A549 (cell line): ENCODE measurements around the gene TRERF1. TPM values are rescaled to one million over a fixed set of nuclear protein-coding genes. Genes with fewer than 3 reads are reported as not detected.
"Not testable (repeated sequence)": the region's sequence is repeated elsewhere in the genome, so short reads cannot be mapped to it uniquely, and the experiment has no call there.

Source experiments
- ATAC-seq, 2 experiments: fragments of 200-7000 bp in 1 of 2; fragments of >200 bp in 1 of 2; cut with Nextera tagmentation in 1 of 2; cut with Tn5 transposase in 1 of 2; 3 replicates each; pipeline versions ENCODE4 v1.8.0 to v1.9.1; 2018 to 2020; ENCODE audit warnings: mild to moderate bottlenecking in 1 of 2, moderate library complexity in 1 of 2
- CTCF ChIA-PET: fragments of 300-600 bp; sonication (Branson Sonifier 250); formaldehyde crosslinking; extraction: SDS; loops from one replicate; lab custom pipeline; 2021; ENCODE audit warnings: antibody characterized with exemption, inconsistent platforms; lab: Yijun Ruan, JAX
- POLR2A ChIA-PET: fragments of 350-600 bp; formaldehyde crosslinking; extraction: SDS; loops from one replicate; lab custom pipeline; 2021; ENCODE audit warnings: antibody characterized with exemption, inconsistent platforms; lab: Yijun Ruan, JAX
- DNase-seq, 2 experiments: peaks; one replicate each; pipeline versions ENCODE4 v3.0.0 to v3.0.0-alpha.2; 2011 to 2016; ENCODE audit warnings: low read depth in 1 of 2, low spot score in 1 of 2
- FAIRE-seq: peaks from 2 replicates; lab custom pipeline; 2011; peaks lifted over from hg19 to GRCh38; lab: Jason Lieb, UNC
- H3K27ac ChIP-seq, 2 experiments: fragments of >200 bp; sonication (Bioruptor Twin); formaldehyde crosslinking; 3 replicates each; pipeline ENCODE4 v1.5.1; 2016 to 2017
- H3K4me1 ChIP-seq: fragments of >200 bp; sonication (Bioruptor Twin); formaldehyde crosslinking; 3 replicates; pipeline ENCODE4 v1.6.1; 2016
- H3K4me2 ChIP-seq: fragments of >200 bp; sonication (Bioruptor Twin); formaldehyde crosslinking; 3 replicates; pipeline ENCODE4 v1.6.1; 2016
- H3K4me3 ChIP-seq: fragments of >200 bp; sonication (Bioruptor Twin); formaldehyde crosslinking; 3 replicates; pipeline ENCODE4 v1.5.1; 2016
- H3K9me3 ChIP-seq: fragments of >200 bp; sonication (Bioruptor Twin); formaldehyde crosslinking; 3 replicates; pipeline ENCODE4 v1.6.1; 2016
- BCL3 ChIP-seq: fragments of >200 bp; sonication (Bioruptor Twin); formaldehyde crosslinking; IDR thresholded peaks from 3 replicates; pipeline ENCODE4 v1.6.1; 2016
- CBX2 ChIP-seq: fragments of 200-600 bp; sonication (generic); IDR thresholded peaks from 2 replicates; pipeline ENCODE4 v1.6.1; 2016; ENCODE audit warnings: low read depth, mild to moderate bottlenecking, borderline replicate concordance
- CHD4 ChIP-seq: fragments of 200-600 bp; sonication (generic); IDR thresholded peaks from 2 replicates; pipeline ENCODE4 v1.6.1; 2016; ENCODE audit warnings: antibody characterized with exemption, mild to moderate bottlenecking, borderline replicate concordance
- CTCF ChIP-seq: fragments of >200 bp; sonication (Bioruptor Twin); formaldehyde crosslinking; IDR thresholded peaks from 3 replicates; pipeline ENCODE4 v1.5.1; 2016
- ELK1 ChIP-seq: fragments of 150-350 bp; IDR thresholded peaks from 2 replicates; pipeline ENCODE4 v1.6.1; 2014; ENCODE audit warnings: low read depth, mild to moderate bottlenecking, low read length
- ESRRA ChIP-seq: fragments of 150-350 bp; IDR thresholded peaks from 2 replicates; pipeline ENCODE4 v1.6.1; 2014; ENCODE audit warnings: mild to moderate bottlenecking, low read length, borderline replicate concordance
- FOSB ChIP-seq: fragments of 250-450 bp; sonication (Bioruptor Pico); IDR thresholded peaks from 2 replicates; pipeline ENCODE4 v1.5.0; 2020; ENCODE audit warnings: mild to moderate bottlenecking, moderate library complexity
- FOSL2 ChIP-seq, 2 experiments: fragments of 450-650 bp in 1 of 2; fragments of >200 bp in 1 of 2; sonication (Bioruptor Twin) in 1 of 2; formaldehyde crosslinking; IDR thresholded peaks; 2 replicates each; pipeline versions ENCODE4 v1.5.0 to v1.6.1; 2016 to 2020; ENCODE audit warnings: mild to moderate bottlenecking in 1 of 2, moderate library complexity in 1 of 2
- FOXS1 ChIP-seq: fragments of 250-450 bp; sonication (Bioruptor Pico); IDR thresholded peaks from 2 replicates; pipeline ENCODE4 v1.5.0; 2020; ENCODE audit warnings: mild to moderate bottlenecking, moderate library complexity
- HEYL ChIP-seq: fragments of 250-450 bp; sonication (Bioruptor Pico); IDR thresholded peaks from 2 replicates; pipeline ENCODE4 v1.8.0; 2021; ENCODE audit warnings: mild to moderate bottlenecking, moderate library complexity
- HOXB5 ChIP-seq: fragments of 250-450 bp; sonication (Bioruptor Pico); IDR thresholded peaks from 2 replicates; pipeline ENCODE4 v1.5.0; 2020; ENCODE audit warnings: mild to moderate bottlenecking, moderate library complexity
- JUN ChIP-seq, 2 experiments: fragments of >200 bp; sonication (Bioruptor Twin); formaldehyde crosslinking; IDR thresholded peaks; 2 replicates in 1 of 2; 3 replicates in 1 of 2; pipeline ENCODE4 v1.6.1; 2016 to 2017
- KDM1A ChIP-seq: fragments of 200-600 bp; sonication (generic); IDR thresholded peaks from 2 replicates; pipeline ENCODE4 v1.6.1; 2016; ENCODE audit warnings: low read depth, mild to moderate bottlenecking
- MAFK ChIP-seq: fragments of 450-650 bp; IDR thresholded peaks from 2 replicates; pipeline ENCODE4 v1.6.1; 2014; ENCODE audit not compliant: partially characterized antibody
- MYC ChIP-seq: IDR thresholded peaks from 2 replicates; pipeline ENCODE4 v1.6.1; 2012; ENCODE audit warnings: mild to moderate bottlenecking, inconsistent platforms, low read length, improper control_type of control experiment, borderline replicate concordance
- NPAS2 ChIP-seq: fragments of 250-450 bp; sonication (Bioruptor Pico); IDR thresholded peaks from 2 replicates; pipeline ENCODE4 v1.8.0; 2022; ENCODE audit warnings: mild to moderate bottlenecking, moderate library complexity, borderline replicate concordance
- NR3C1 ChIP-seq: fragments of >200 bp; sonication (Bioruptor Twin); formaldehyde crosslinking; IDR thresholded peaks from 3 replicates; pipeline ENCODE4 v1.6.1; 2017
- PBX3 ChIP-seq: IDR thresholded peaks from 2 replicates; pipeline ENCODE4 v1.6.1; 2012
- POLR2AphosphoS2 ChIP-seq: conservative IDR thresholded peaks from 2 replicates; pipeline ENCODE4 v1.6.1; 2012; ENCODE audit warnings: low read length, improper control_type of control experiment, inconsistent platforms
- RAD21 ChIP-seq, 2 experiments: fragments of >200 bp in 1 of 2; sonication (Bioruptor Twin) in 1 of 2; formaldehyde crosslinking in 1 of 2; IDR thresholded peaks in 1 of 2; conservative IDR thresholded peaks in 1 of 2; 2 replicates in 1 of 2; 3 replicates in 1 of 2; pipeline ENCODE4 v1.6.1; 2012 to 2018; ENCODE audit warnings: inconsistent platforms in 1 of 2
- RFX5 ChIP-seq: fragments of 450-650 bp; IDR thresholded peaks from 2 replicates; pipeline ENCODE4 v1.7.1; 2014; ENCODE audit warnings: antibody characterized with exemption, mild to moderate bottlenecking, moderate library complexity
- RNF2 ChIP-seq: fragments of 200-600 bp; sonication (generic); IDR thresholded peaks from 2 replicates; pipeline ENCODE4 v1.6.1; 2016; ENCODE audit warnings: low read depth, mild to moderate bottlenecking, antibody characterized with exemption, moderate library complexity, borderline replicate concordance
- SREBF2 ChIP-seq: fragments of 450-650 bp; IDR thresholded peaks from 2 replicates; pipeline ENCODE4 v1.6.1; 2014; ENCODE audit warnings: mild to moderate bottlenecking, moderate library complexity
- USF2 ChIP-seq: fragments of 450-650 bp; IDR thresholded peaks from 2 replicates; pipeline ENCODE4 v1.6.1; 2014; ENCODE audit warnings: antibody characterized with exemption
- ZFP36 ChIP-seq: fragments of 450-650 bp; IDR thresholded peaks from 2 replicates; pipeline ENCODE4 v1.6.1; 2014; ENCODE audit warnings: borderline replicate concordance; ENCODE audit not compliant: partially characterized antibody
- WGBS: methylation state at CpG from one replicate; pipeline ENCODE4 v1.1.6; 2017; ENCODE audit errors: missing lambda C conversion rate; 5-methylcytosine and 5-hydroxymethylcytosine counted together
- polyA plus RNA-seq, 4 experiments: library from polyadenylated mRNA; depleted of rRNA in 3 of 4; stranded (reverse); fragments of >200 nt; fragmentation: RNase III in 1 of 4; extraction: RNeasy Plus Mini Kit Qiagen cat#74134 plus additional on column Dnase treatment in 1 of 4; gene quantifications; 2 replicates in 3 of 4; 3 replicates in 1 of 4; pipeline ENCODE4 v1.2.3, GENCODE V29; 2011 to 2017

The TRERF1 gene
- polyA plus RNA-seq, 2 of the 4 experiments (the other 2 are of a cell fraction): 2.4 to 3.5 TPM

- no peak for TF ChIP-seq FOXS1 (CRISPR knock-in tag)
- no peak for TF ChIP-seq CBX2
- TF ChIP-seq BCL3: no peak
- TF ChIP-seq HOXB5 (CRISPR knock-in tag): no peak
- TF ChIP-seq JUN (IDR thresholded peaks at IDR 0.05): no peak
- TF ChIP-seq RNF2: no peak
- no peak for TF ChIP-seq ELK1
- TF ChIP-seq RAD21 (conservative IDR thresholded peaks at IDR 0.05 in 1 of 2, IDR thresholded peaks at IDR 0.05 in 1 of 2): no peak
- TF ChIP-seq SREBF2: no peak
- no peak for TF ChIP-seq KDM1A
- TF ChIP-seq MAFK: no peak
- Histone ChIP-seq H3K9me3 (no peaks in the 10 kb centered on the region), H3K4me2 (no peak overlapping the region), H3K4me3 (no peak overlapping the region), H3K27ac (no peak overlapping the region), H3K4me1 (peaks cover 5% of the 10 kb centered on the region; the same call in 2 of the 3 replicates)
- ATAC-seq (no peak), DNase-seq (no peak), FAIRE-seq (no peak)
- WGBS: 78% methylated on average over 4 of the region's 4 CpGs
- CTCF ChIA-PET: interaction anchor here (0.8 to 1.1 kb wide), 2 partner anchors 14 to 17 kb away, joined by 3 read pairs; no protein-coding TSS in a partner anchor
- POLR2A ChIA-PET: no interaction called here
Measured at GRCh38 chr6:42331019-42331418, 120.7 kb downstream of the TRERF1 start.

GRCh38 chr6:42326248-42326647 is 125.5 kb downstream of the TRERF1 start:
- 14% methylated on average over 2 of the region's 2 CpGs for WGBS
- DNase-seq (no peak), FAIRE-seq (no peak), ATAC-seq (no peak; a peak in 1 of 6 replicates)
- Histone ChIP-seq H3K9me3 (0 out of 3 replicates have a peak, but pooled peaks cover 2% of the 10 kb centered on the region), H3K4me2 (peak overlapping the region; percentile 53), H3K4me3 (no peak overlapping the region)
- POLR2A ChIA-PET: no interaction called here
- CTCF ChIA-PET: interaction anchor here (0.9 kb wide), 1 partner anchor 69 kb away, joined by 3 read pairs; no protein-coding TSS in a partner anchor
- TF ChIP-seq RFX5: no peak
- no peak for TF ChIP-seq CHD4
- no peak for TF ChIP-seq KDM1A
- no peak for TF ChIP-seq MYC
- TF ChIP-seq ZFP36: no peak
- no peak for TF ChIP-seq NR3C1
- TF ChIP-seq NPAS2: no peak
- TF ChIP-seq ELK1: no peak
- TF ChIP-seq PBX3: no peak
- no peak for TF ChIP-seq FOSL2 (IDR thresholded peaks at IDR 0.05)
- TF ChIP-seq FOSL2 (CRISPR knock-in tag; IDR thresholded peaks at IDR 0.05): no peak
- no peak for TF ChIP-seq FOXS1 (CRISPR knock-in tag)
- no peak for TF ChIP-seq HEYL (CRISPR knock-in tag)
- TF ChIP-seq FOSB (CRISPR knock-in tag): no peak
- TF ChIP-seq CTCF: no peak
- no peak for TF ChIP-seq SREBF2
- no peak for TF ChIP-seq POLR2AphosphoS2
- TF ChIP-seq ESRRA: no peak
- no peak for TF ChIP-seq USF2
- TF ChIP-seq, all 56 proteins: peak for 0
- Histone ChIP-seq H3K27ac (peak overlapping the region; percentile 45 to 64; a peak in 4 of 6 replicates), H3K4me1 (peaks cover 10% of the 10 kb centered on the region; the same call in 2 of the 3 replicates)

- ATAC-seq, H3K4me3 ChIP-seq, FAIRE-seq, POLR2A ChIA-PET, DNase-seq, H3K9me3 ChIP-seq, H3K27ac ChIP-seq, H3K4me2 ChIP-seq, CTCF ChIA-PET: not testable (repeated sequence)
- 80% methylated on average over 5 of the region's 5 CpGs for WGBS
- H3K4me1 ChIP-seq: peaks cover 10% of the 10 kb centered on the region; the same call in 2 of the 3 replicates
Measured at GRCh38 chr6:42324656-42325324, 126.9 kb downstream of the TRERF1 start.
